Measurements from ENCODE around the gene CD93.

The CD93 gene

DNA sequence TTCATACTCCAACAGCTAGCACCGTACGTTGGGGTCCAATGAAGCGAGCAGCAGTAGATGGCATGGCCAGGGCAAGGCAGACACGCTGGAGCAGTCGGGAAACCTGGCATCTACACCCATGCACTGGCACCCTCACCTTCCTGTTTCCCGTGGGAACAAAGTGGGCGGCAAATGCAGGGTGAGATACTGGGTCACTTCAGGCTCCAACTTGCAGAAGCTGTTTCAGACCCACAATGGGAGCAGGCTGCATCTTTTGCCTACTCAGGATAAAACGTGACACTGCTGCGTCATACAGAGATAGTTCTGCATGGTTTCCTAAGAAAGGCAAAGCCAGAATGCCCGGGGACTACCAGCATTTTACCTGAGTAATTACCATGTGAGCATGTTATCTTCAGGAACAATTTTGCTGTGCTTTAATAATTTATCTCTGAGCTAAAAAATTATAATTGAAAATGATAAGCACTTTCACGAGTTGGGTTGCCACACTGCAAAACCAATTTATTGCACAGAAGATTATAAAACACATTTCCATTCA is 10.9 kb upstream of the CD93 start:
- DNase-seq: no peak

DNA sequence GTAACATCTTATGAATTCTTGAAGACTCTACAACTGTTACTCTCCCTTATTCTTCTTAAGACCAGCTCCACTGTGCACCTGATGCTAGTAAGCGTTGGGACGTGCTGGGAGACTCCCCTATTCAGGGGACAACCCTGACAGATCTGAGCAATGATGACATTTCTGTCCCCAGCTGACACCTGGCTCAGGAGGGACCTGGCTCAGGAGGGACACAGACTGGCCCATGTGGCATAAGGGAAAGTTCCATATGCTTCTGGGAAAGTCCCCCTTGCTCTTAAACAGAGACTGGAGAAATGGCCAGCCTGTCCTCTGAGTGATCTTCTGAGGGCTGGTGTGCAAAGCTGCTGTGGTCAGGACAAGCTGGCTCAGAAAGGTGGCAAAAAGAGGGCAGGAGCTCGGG is 10.0 kb upstream of the CD93 start:
- no peak for DNase-seq

DNA sequence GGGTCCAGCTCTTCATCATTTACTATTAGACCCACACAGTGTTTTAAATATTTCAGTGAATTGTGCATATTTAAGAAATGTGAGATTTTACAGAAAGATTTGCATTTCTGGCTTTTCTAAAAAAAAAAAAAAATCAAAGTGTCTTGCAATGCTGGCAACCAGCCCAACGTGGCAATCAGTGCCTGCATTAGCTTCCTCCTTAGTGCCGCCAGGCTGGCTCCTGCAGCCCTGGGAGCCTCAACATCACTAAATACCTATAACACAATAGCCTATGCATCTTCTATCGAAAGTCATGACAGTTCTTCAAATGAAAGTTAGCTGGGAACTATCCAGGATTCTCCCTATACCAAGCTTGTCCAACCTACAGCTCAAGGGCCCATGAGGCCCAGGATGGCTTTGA is 9.4 kb upstream of the CD93 start:
- DNase-seq: no peak

DNA sequence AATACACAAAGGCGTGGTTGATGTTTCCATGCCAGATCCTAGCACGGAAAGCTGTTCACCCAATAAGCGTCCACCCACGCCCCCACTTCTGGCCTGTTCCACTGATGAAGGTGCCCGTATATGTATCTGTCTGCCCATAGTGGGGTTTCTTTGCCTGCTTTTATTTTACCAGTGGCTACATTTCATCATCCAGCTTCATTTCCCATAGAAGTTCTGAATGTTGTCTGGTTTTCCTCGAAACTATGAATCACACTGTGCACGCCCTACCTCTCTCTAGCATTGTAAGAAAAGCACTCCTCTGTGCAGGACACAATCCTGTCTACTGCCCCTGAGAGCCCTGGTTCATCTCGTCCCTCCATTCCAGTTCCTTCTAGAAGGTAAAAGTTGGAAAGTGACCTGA is 8.8 kb upstream of the CD93 start:
- no peak for DNase-seq

DNA sequence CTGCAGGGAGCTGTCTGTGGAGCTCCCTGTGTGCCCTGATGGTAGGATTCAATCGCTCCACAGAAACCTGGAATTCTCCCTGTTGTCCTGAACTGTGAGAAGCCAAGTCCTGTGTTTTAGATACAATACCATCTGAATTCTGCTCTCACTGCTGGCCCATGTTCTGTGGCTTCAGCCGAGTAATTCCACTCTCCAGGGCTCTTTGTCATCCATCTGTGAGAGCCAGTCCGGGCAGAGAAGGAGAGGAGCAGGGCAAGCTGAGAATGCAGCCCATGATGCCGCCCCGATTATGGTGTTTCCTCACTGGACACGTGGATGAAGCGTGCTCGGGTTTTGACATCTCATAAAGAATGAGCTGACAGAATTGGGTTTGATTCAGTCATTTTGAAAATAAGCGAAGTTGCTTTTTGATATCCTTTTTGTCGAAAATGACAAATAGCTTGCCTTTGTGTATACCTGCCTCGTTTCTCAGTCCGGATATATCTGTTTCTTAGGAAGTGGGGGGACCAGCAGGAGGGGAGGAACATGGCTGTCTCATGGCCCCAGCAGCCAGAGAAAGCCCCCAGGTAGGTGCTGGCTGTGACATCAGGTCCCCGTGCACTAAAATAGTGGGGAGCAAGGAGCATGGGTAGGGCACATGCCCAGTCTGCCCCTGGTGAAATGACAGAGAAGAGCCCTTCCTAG is 8.2 kb upstream of the CD93 start:
- no peak for DNase-seq

DNA sequence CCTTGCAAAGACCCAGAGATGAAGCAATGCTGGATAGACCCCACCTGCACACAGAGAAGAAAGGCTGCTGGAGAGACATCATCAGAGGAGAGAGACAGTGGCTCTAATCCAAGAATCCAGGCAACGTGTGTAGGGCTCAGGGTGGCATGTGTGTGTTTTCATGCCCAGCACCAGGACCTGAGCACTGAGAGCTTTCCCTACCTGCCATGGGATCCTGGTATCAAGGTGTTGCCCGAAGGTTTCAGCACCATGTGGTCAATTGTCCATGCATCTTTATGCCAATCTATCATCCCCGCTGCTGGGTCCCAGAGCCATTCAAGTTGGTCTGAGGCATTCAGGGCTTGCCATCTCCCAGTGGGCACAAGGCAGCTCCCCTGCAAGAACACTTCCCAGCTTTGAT is 7.5 kb upstream of the CD93 start:
- DNase-seq: no peak

DNA sequence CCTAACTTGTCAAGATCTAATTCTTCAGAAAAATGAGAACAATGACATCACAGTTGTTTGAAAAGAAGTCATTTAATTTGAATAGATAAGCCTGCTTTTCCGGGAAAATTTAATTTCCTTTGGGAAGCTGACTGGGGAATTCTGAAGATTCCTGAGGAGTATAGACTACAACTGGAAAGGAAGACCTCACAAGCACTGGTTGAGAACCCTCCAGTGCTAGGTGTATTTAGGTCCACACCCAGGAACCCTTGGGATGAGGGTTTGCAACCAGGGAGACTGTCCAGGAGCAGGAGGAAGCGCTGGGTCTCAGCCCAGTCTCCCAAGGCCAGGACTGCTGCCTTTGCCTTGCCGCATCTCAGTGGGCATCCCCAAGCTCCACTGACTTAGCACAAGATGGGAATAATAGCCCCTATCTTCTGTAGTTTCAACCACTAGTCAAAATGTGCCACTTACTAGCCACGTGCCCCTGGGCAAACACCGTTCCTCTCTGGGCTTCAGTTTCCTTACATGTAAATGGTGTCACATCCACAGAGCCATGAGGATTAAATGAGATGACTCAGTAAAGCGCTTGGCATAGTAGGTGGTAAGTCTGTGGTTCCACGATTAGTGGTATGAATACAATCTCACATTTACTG is 6.9 kb upstream of the CD93 start:
- no peak for DNase-seq

DNA sequence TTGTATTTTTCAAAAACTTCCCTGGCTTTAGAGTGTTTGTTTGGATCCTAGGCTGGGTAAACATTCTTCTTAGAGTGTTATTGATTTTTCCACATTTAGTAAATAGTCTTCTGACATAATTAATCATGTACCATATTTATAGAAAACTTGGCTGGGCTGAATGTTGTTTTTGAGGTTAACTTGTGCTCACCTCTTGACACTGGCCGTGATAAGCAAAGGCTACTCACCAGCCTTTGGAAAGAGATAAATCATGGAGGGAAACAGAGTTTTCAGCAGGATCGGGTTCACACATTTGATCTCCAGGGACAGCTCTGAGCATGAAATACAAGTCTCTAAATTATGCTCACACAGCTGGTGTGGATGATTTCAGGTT is 6.2 kb upstream of the CD93 start:
- no peak for DNase-seq

DNA sequence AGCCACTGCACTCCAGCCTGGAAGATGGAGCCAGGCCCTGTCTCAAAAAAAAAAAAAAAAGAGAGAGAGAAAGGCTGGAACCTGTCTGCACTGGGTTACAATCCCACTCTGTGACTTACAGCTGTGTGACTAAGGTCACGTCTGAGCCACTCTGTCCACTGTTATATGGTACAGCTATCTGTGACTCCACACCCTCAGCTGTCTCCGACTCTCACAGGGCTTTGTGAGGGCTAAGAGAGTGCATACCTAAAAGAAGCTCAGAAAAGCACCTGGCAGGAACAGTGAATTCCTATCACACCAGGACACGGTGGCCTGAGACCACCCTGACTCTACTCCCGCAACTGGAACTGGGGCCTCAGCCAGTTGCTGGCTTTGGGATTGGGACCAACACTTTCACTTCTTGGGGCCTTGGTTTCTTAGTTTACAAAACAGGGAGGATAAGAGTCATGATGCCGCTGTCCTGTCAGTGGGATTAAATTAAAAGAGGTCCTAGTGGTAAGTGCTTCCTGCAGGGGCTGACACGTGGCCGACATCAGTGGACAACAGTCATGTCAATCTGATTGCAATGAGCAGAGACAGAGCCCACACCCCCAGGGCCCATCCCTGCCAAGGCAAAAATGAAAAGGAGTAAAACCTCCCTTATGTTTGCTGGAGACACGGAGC is 5.7 kb upstream of the CD93 start:
- DNase-seq: no peak

DNA sequence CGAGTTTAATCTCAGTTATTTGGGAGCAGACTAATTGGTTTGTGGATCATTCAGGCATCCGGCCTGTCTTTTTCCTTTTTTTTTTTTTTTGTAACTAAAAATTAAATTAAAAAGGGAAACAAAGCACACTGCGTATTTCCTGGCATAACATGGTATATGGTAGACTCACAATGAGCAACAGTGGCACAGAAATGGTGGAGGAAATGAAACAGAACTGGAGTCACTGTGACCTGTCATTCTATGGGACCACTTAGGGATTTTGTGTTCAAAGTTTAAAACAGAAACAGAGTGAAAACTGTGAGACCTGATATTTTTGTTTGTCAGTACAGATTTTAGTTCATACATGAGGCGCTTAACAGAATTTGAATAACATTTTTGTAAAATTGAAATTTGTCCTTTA is 4.8 kb upstream of the CD93 start:
- no peak for DNase-seq

DNA sequence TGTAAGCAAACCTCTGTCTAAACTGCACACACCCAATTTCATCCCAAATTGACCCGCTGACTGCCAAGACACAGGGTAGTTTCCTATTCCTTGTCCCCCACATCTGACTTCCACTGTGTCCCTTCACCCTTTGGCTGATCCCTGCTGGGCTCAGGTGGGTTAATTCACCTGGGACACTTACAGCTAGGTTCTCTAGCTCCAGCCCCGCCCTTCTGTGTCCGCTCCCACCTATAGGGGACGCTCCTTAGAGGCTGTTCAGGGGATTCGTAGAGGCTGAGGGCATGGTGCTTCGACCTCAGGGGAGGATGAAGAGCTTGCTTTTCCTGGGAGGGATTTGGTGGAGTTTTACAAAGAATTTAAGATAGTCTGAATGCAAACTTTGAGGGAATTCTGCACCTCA is 4.0 kb upstream of the CD93 start:
- no peak for DNase-seq

DNA sequence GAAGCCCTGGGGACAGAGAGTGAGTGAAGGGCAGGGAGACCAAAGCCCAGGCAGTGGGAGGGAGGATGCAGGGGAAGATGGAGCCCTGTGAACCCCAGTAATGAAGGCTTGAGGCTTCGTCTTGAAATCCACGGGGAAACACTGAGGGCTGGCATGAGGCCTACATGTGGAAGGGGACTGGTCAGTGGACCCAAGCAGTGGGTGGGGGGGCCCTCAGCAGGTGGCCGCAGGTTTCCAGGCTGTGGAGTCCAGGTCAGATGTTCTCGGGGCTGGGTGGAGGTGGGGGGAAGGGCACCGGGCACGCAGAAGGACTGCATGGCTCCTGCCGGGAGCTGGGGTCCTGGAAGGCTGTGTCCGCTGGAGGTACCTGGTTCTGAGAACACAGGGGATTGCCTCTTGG is 2.7 kb upstream of the CD93 start:
- DNase-seq: no peak

DNA sequence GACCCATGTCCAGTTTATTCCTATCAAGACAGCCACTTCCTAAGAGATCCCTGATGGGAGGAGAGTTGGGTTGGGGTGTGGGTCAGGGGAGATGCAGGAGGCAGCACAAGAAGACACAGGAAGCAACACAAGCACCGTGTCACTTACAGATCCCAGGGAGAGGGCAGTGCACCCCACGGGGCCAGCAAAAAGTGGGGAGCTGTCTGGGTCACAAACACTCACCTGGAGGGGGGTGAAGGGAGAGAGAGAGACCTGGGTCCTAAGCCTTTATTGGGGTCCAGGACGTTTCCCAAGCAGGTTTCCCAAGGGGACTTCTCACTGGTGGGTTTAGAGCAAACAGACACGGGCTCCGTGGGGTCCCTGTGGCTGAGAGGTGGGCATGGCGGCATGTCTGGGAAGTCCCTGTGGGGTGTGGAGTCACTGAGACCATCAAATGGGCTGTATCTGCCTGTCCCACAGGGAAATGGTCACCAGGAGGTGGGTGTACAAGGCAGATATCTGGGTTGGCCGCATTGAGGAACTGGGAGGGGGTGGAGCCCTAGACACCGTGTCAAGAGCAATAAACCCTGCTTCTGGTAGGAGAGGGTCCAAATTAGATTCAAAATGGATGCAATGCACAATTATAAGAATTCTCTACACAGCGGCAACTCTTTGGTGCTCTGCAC is 1.6 kb upstream of the CD93 start:
- no peak for DNase-seq

DNA sequence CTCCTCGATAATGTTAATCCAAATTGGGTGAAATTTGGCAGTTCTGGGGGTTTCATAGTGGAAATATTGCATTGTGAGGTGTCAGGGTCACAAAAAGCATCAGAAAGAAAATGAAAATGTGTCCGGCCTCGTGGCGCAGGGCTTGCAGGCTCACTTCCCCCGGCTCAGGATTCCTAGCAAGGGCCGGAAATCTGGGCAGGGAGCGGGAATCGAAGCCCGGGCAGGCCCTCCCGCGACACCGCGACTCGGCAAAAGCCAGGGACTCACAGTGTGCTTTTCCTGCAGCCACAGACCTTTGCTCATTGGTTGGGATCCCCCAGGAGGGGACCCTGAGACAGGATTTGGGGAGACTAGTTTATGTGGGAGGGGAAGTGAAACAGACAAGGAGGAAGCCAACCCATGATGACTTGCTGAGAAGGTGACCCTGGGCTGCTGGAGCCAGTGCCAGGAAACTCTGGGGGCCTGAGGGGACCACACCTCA is 847 bp upstream of the CD93 start:
- DNase-seq: no peak

DNA sequence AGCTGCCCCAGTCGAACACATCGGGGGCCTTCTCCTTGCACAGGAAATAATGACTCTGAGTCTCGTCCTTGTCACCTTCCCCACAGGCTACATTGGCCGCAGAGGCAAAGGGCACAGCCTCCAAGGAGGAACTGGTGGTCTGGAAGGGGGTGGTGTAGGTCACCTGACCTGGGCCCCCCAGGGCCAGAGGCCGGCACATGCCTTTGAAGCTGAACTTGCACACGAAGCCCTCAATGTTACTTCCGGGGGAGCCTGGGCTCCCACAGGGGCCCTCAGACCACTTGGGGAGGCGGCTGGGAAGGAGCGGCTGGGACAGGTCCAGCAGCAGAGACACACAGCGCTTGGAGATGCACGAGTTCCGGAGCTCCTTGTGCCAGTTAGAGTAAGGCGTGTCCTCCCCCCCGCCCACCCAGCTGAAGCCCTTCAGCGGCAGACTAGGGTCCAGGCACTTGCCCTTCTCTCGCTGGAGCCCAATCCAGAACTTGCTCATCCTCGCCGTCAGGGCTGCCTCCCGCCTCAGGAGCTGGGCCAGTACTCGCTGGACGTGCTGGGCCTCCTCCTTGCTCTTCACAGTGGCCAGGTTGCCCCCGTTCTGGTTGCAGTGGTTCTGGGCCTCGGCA is 578 bp downstream of the CD93 start:
- no peak for DNase-seq

DNA sequence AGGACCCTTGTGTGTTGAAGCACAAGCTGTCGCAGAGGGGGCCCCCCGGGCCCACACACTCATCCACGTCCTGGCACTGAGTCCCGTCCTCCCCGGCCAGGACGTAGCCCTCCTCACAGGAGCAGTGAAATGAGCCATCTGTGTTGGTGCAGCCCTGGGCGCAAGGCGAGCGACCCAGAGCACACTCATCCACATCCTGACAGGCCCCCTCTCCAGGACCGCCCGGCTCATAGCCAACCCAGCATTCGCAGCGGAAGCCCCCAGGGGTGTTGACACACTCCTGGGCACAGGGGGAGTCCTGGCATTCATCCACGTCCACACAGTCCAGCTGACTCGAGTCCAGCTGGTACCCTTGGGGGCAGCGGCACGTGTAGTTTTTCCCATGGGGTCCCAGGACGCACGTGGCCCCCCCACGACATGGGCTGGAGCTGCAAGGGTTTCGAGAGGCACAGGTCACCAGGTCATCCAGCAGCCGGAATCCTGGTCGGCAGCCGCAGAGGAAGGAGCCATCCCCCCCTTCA is 1.2 kb downstream of the CD93 start:
- DNase-seq: no peak

DNA sequence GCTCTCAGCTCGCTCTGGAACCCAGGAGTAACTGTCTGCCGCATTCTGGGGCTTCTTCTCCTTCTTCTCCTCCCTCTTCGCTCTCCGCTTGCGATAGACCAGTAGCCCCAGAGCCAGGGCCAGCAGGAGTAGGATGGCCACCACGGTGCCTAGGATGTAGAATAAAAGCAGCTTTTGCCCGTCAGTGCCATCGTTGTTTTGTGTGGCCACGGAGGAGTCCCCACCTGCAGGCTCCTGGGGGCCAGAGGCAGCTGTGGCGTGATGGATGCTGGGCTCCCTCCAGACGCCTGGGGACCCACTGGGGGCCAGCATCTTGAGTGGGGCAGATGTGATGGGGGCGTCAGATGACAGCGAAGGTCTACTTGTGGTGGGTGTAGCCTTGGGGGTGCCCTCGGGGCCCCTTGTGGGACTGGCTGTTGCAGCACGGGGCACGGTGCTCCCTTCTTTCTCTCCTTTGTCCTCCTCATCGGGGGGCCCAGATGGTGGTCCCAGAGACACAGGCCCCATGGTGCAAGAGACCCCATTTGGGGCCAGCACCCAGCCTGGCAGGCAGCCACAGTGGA is 1.8 kb downstream of the CD93 start:
- DNase-seq: no peak

DNA sequence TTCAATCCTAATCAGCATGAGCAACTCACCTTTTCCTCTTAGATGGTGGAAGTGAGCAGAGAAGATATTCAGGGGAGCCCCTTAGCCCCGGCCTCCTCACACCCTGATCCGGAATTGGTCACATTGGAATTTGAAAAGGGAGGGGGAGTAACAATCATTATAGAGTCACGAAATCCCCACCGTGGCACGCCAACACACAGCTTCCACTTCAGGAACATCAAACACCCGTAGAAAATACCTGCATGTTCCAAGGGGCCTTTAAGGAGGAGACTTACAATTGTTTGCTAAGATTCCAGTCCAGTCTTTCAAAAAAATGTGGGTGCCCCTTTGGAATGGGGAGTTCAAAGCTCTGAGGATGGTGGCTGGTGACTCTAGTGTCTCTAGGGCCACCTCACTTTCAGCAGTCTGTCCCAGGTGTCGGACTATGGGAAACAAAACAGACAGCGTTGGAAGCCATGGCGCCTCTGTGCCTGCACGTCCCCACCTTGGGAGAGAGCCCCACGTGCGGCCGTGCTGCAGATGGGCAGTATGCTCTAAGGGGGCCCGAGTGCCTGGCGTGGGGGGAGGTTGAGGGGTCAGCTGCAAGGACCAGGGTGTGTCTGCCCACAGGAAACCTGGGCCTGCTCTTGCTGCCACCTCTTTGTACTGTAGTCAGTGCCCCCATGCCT is 2.4 kb downstream of the CD93 start:
- no peak for DNase-seq

DNA sequence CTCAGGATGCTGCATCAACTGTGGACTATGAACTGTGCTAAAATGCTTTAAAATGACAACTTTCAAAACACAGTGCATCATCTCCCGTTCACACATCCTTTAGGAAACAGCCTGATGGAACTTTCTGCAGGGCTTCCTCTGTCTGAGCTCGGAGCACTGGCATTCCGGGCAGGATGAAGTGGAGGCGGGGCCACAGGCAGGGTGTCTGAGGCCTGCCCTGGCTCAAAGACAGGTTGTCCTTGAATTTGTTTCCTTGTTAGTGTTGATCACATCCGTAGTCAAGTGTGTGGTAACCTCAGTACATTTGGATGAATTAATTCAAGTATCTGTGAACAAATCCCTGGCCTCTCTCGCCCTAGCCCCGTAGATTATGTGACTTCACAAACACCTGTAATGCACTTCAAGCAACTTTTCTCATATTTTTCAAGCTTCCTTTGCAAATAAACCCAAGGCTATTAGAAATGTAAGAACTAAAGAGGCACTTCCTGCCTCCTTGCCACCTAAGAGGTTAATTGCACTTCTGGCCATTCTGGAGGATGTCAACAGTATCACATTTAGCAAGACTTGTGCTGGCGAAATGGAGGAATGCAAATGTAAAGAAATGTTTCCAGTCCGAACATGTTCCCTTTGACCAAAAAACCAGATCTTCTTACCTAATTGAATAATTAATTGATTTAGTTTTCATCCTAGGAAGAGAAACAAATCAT is 3.1 kb downstream of the CD93 start:
- DNase-seq: no peak

DNA sequence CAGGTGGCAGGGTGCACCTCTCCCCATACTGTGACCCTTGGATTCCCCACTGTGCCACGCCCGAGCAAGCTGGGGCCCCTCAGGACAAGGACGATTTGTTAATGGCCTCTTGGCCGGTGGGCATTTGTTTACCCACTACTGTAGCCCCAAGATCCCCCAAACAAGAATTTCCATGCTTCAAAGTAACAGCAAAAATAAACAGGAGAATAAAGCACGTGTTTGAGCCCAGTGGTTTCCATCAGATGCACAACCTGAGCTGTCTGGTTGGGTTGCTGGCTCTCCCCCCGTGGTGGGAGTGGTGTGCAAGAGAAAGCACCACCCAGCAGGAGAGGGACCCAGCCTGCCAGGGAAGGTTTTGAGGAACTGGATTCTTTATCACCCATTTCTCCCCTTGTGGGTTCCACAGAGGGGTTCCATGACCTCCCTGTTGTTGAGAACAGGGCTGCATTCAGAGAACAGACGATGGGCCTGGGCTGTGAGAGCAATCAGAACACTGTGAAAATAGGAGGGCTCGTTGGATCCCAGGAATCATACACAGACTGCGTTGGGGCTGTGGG is 4.8 kb downstream of the CD93 start:
- DNase-seq: no peak

DNA sequence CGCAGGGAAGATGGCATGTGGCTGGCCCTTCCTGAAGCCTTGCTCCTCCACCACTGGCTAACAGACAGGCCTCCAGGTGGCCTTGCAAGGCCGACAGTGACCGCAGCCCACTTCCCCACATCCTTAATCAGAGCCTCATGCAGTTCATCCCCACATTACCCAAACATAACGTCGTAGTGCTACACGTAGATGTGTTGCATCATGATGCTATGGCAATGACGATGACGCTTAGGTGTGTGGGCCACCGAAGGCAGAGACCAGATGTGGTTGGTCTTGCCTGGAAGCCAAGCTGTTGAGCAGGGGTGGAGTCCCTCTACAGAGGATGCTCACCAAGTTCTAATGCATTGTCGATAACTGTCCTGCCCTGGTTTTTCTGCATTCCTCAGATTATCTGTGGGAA is 5.6 kb downstream of the CD93 start:
- no peak for DNase-seq

Data from EL (cell line).